Endothelial cell of umbilical vein (primary cell): ENCODE measurements around the gene KCNMB2. TPM values are rescaled to one million over a fixed set of nuclear protein-coding genes. Genes with fewer than 3 reads are reported as not detected.

Source experiments
- BruUV-seq: library from RNA; stranded (reverse); fragments of 400-500 nt; replicated peaks from 2 replicates; lab custom pipeline; 2021; lab: Mats Ljungman, UMichigan
- CTCF ChIA-PET: fragments of 300-600, 350-600 bp; sonication (Branson Sonifier 250); formaldehyde crosslinking; loops from one replicate; lab custom pipeline; 2021; ENCODE audit warnings: antibody characterized with exemption, inconsistent platforms; lab: Charles Lee
- POLR2A ChIA-PET: fragments of 300-600, 350-600 bp; sonication (Branson Sonifier 250); formaldehyde crosslinking; loops from one replicate; lab custom pipeline; 2021; ENCODE audit warnings: antibody characterized with exemption, inconsistent platforms; lab: Charles Lee
- DNase-seq: peaks from one replicate; pipeline ENCODE4 v3.0.0-alpha.2; 2011; ENCODE audit warnings: low read depth, low spot score
- FAIRE-seq: peaks from 2 replicates; lab custom pipeline; 2011; peaks lifted over from hg19 to GRCh38; lab: Jason Lieb, UNC
- H2AFZ ChIP-seq: 2 replicates; pipeline ENCODE4 v1.6.0; 2012; ENCODE audit warnings: low read depth, low read length, control low read depth, inconsistent platforms
- H3K27ac ChIP-seq: 2 replicates; pipeline ENCODE4 v1.5.1; 2011; ENCODE audit warnings: low read depth, mild to moderate bottlenecking, control low read depth, low read length, moderate library complexity; ENCODE audit not compliant: insufficient read depth
- H3K27me3 ChIP-seq, 2 experiments: 2 replicates each; pipeline versions ENCODE4 v1.6.0 to v1.6.1; 2011; ENCODE audit warnings: low read length in 2 of 2, mixed read lengths in 1 of 2; ENCODE audit not compliant: control insufficient read depth in 2 of 2, insufficient read depth in 2 of 2
- H3K36me3 ChIP-seq, 2 experiments: 2 replicates in 1 of 2; 3 replicates in 1 of 2; pipeline ENCODE4 v1.5.1; 2011; ENCODE audit warnings: low read length in 2 of 2, mild to moderate bottlenecking in 1 of 2, moderate library complexity in 1 of 2; ENCODE audit not compliant: control insufficient read depth in 2 of 2, insufficient read depth in 2 of 2; ENCODE audit errors: extremely low read depth in 1 of 2
- H3K4me1 ChIP-seq: 3 replicates; pipeline ENCODE4 v1.5.1; 2011; ENCODE audit warnings: mild to moderate bottlenecking, low read length; ENCODE audit not compliant: control insufficient read depth, insufficient read depth; ENCODE audit errors: extremely low read depth
- H3K4me2 ChIP-seq: 2 replicates; pipeline ENCODE4 v1.6.1; 2011; ENCODE audit warnings: low read length, control low read depth, mixed read lengths; ENCODE audit not compliant: insufficient read depth
- H3K4me3 ChIP-seq, 3 experiments: fragments of 200-600 bp in 1 of 3; sonication (generic), shearing (Covaris generic) in 1 of 3; replicated peaks in 1 of 3; 2 replicates each; pipeline ENCODE4 v1.5.1; 2011 to 2016; ENCODE audit warnings: control low read depth in 3 of 3, low read length in 3 of 3, mild to moderate bottlenecking in 2 of 3, inconsistent platforms in 1 of 3, low read depth in 1 of 3, moderate library complexity in 1 of 3; ENCODE audit not compliant: insufficient read depth in 1 of 3
- H3K79me2 ChIP-seq: 2 replicates; pipeline ENCODE4 v1.6.0; 2012; ENCODE audit warnings: low read length, inconsistent platforms; ENCODE audit not compliant: control insufficient read depth, insufficient read depth
- H3K9ac ChIP-seq: replicated peaks from 2 replicates; pipeline ENCODE3; 2011; ENCODE audit warnings: low read length, control low read depth; ENCODE audit not compliant: insufficient read depth; ENCODE audit errors: extremely low read depth
- H3K9me1 ChIP-seq: replicated peaks from 3 replicates; pipeline ENCODE4 v1.6.0; 2011; ENCODE audit warnings: mild to moderate bottlenecking, low read length; ENCODE audit not compliant: control insufficient read depth, insufficient read depth; ENCODE audit errors: extremely low read depth
- H3K9me3 ChIP-seq: replicated peaks from 2 replicates; pipeline ENCODE4 v1.5.1; 2012; ENCODE audit warnings: low read length, inconsistent platforms; ENCODE audit not compliant: control insufficient read depth, insufficient read depth
- H4K20me1 ChIP-seq: replicated peaks from 2 replicates; pipeline ENCODE3; 2011; ENCODE audit warnings: mild to moderate bottlenecking, low read length; ENCODE audit not compliant: control insufficient read depth, insufficient read depth; ENCODE audit errors: extremely low read depth
- CTCF ChIP-seq, 2 donors: IDR thresholded peaks; 1 replicate in 1 of 2; 2 replicates in 1 of 2; pipeline ENCODE4 v1.5.1; 2011; ENCODE audit warnings: low read length in 2 of 2, mild to moderate bottlenecking in 2 of 2, moderate library complexity in 2 of 2, control low read depth in 1 of 2, inconsistent platforms in 1 of 2, low read depth in 1 of 2; ENCODE audit not compliant: insufficient read depth in 1 of 2; ENCODE audit errors: extremely low read depth in 1 of 2
- EZH2 ChIP-seq: IDR thresholded peaks from 2 replicates; pipeline ENCODE4 v1.6.1; 2012; ENCODE audit warnings: borderline replicate concordance, low read depth, mild to moderate bottlenecking, moderate library complexity, low read length, inconsistent platforms; ENCODE audit not compliant: severe bottlenecking
- FOS ChIP-seq: IDR thresholded peaks from 2 replicates; pipeline ENCODE4 v1.6.1; 2011; ENCODE audit warnings: mild to moderate bottlenecking, low read length, moderate library complexity, borderline replicate concordance; ENCODE audit not compliant: insufficient read depth
- GATA2 ChIP-seq: IDR thresholded peaks from 2 replicates; pipeline ENCODE4 v1.7.0; 2011; ENCODE audit warnings: low read depth, mild to moderate bottlenecking, moderate library complexity, mixed read lengths, low read length; ENCODE audit not compliant: insufficient read length, insufficient read depth
- JUN ChIP-seq: IDR thresholded peaks from 2 replicates; pipeline ENCODE4 v1.6.1; 2011; ENCODE audit warnings: borderline replicate concordance, low read depth; ENCODE audit not compliant: insufficient read length, insufficient read depth
- MAX ChIP-seq: IDR thresholded peaks from 2 replicates; pipeline ENCODE4 v1.6.1; 2011; ENCODE audit not compliant: insufficient read depth, insufficient read length
- MYC ChIP-seq: IDR thresholded peaks from one replicate; pipeline ENCODE4 v1.6.1; 2011; ENCODE audit warnings: mild to moderate bottlenecking, low read depth, low read length
- POLR2A ChIP-seq: IDR thresholded peaks from 2 replicates; pipeline ENCODE4 v1.6.1; 2012; ENCODE audit warnings: low read depth, mild to moderate bottlenecking, control low read depth, low read length
- POLR2AphosphoS5 ChIP-seq: IDR thresholded peaks from 2 replicates; pipeline ENCODE4 v1.6.1; 2012; ENCODE audit warnings: low read depth, mild to moderate bottlenecking, control low read depth, low read length, moderate library complexity; ENCODE audit not compliant: insufficient read depth
- dilution Hi-C: fragments of 300-500 bp; cut with MboI; formaldehyde crosslinking; loops from one replicate; pipeline ENCODE4 v1.15.0; 2019; ENCODE audit warnings: low sequenced_read_pairs; ENCODE audit not compliant: extremely low pct_ligation_motif_present
- intact Hi-C: fragments of 100-400 bp; cut with micrococcal nuclease; formaldehyde crosslinking; loops from one replicate; pipeline ENCODE4 v1.10.0; 2022
- polyA plus RNA-seq, 4 experiments: library from polyadenylated mRNA; depleted of rRNA in 3 of 4; stranded (reverse) in 3 of 4; unstranded in 1 of 4; fragments of >200 nt; gene quantifications; 2 replicates each; pipeline versions ENCODE4 v1.2.1 to v1.2.3, GENCODE V29; 2011 to 2012; ENCODE audit warnings: missing spikeins in 1 of 4
- total RNA-seq: library from RNA; stranded (reverse); gene quantifications from 2 replicates; pipeline ENCODE4 v1.2.3, GENCODE V29; 2021

KCNMB2 gene
- total and polyA plus RNA-seq, 2 donors (not counting 3 experiments of a cell fraction or from before 2014, with no cell fraction given) = not detected

DNA sequence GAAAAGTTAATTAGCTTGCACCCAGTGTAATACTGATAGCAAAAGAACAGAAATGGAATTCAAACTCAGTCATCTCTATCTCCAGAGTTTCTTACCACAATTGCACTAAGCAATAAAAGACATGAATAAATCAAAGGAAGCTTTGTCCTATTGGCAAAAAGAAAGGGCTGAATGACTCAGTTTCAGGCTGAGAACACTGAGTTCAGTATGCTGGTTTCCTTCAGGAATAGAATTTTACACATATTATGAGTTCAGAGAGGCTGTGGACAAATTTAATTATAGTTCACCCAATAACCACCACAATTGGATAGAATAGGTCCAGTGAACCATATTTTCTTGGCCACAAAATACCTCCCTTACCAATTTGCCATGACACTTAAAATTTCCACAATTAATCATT, 249.7 kb downstream of the KCNMB2 start:
- FAIRE-seq (no peak), DNase-seq (no peak)
- TF ChIP-seq GATA2 (no peak), MYC (no peak), POLR2A (no peak), POLR2AphosphoS5 (no peak), CTCF (IDR thresholded peaks at IDR 0.05; ENCODE audit: extremely low read depth in 1 of 2, insufficient read depth in 1 of 2, low read depth in 1 of 2, low read length in 2 of 2) (no peak), FOS (no peak), JUN (no peak), MAX (no peak), EZH2 (no peak)
- H3K4me2 ChIP-seq = no peak overlapping the region
- H3K9ac ChIP-seq = no peak overlapping the region
- H3K9me1 ChIP-seq = no peaks in the 10 kb centered on the region
- H3K27ac ChIP-seq = no peak overlapping the region
- H3K9me3 ChIP-seq = no peaks in the 10 kb centered on the region
- H4K20me1 ChIP-seq = no peaks in the 10 kb centered on the region
- ChIA-PET POLR2A (no interaction called here), CTCF (no interaction called here)
- no peaks in the 10 kb centered on the region for H3K36me3 ChIP-seq
- no peaks in the 10 kb centered on the region for H3K27me3 ChIP-seq
- H2AFZ ChIP-seq = no peak overlapping the region
- BruUV-seq = no TSS peak
- intact Hi-C loops = no loop called here
- no peaks in the 10 kb centered on the region for H3K79me2 ChIP-seq
- no peaks in the 10 kb centered on the region for H3K4me1 ChIP-seq
- H3K4me3 ChIP-seq = no peak overlapping the region
- dilution Hi-C loops = no loop called here
